GM23338 (cell line): ENCODE measurements around the gene PFKFB1. TPM values are rescaled to one million over a fixed set of nuclear protein-coding genes. Genes with fewer than 3 reads are reported as not detected.

ENCODE experiments used
- ATAC-seq: fragments of 200-7000 bp; cut with Tn5 transposase; 3 replicates; pipeline ENCODE4 v1.9.1; 2020
- DNase-seq: peaks from one replicate; pipeline ENCODE4 v3.0.0-alpha.2; 2015; ENCODE audit warnings: low spot score
- H2AFZ ChIP-seq: fragments of 200-600 bp; sonication (generic); 2 replicates; pipeline ENCODE4 v1.8.0; 2016; ENCODE audit warnings: antibody characterized with exemption, mild to moderate bottlenecking, moderate library complexity
- H3F3A ChIP-seq: fragments of 200-600 bp; sonication (generic); replicated peaks from 2 replicates; pipeline ENCODE4 v1.8.0; 2017; ENCODE audit warnings: antibody characterized with exemption, mixed run types, low read depth
- H3K27ac ChIP-seq: fragments of 200-600 bp; sonication (generic); 2 replicates; pipeline ENCODE4 v1.6.1; 2016; ENCODE audit warnings: low read depth
- H3K27me3 ChIP-seq: fragments of 200-600 bp; sonication (generic); 2 replicates; pipeline ENCODE4 v1.8.0; 2016; ENCODE audit warnings: mild to moderate bottlenecking, mixed run types, moderate library complexity; ENCODE audit not compliant: insufficient read depth
- H3K36me3 ChIP-seq: fragments of 200-600 bp; sonication (generic); 2 replicates; pipeline ENCODE4 v1.8.0; 2016; ENCODE audit warnings: mild to moderate bottlenecking; ENCODE audit not compliant: insufficient read depth
- H3K4me1 ChIP-seq: fragments of 200-600 bp; sonication (generic); 2 replicates; pipeline ENCODE4 v1.8.0; 2016; ENCODE audit warnings: mild to moderate bottlenecking, moderate library complexity; ENCODE audit not compliant: insufficient read depth
- H3K4me2 ChIP-seq: fragments of 200-600 bp; sonication (generic); 2 replicates; pipeline ENCODE4 v1.7.1; 2017; ENCODE audit warnings: mixed run types
- H3K4me3 ChIP-seq: fragments of 200-600 bp; sonication (generic); 2 replicates; pipeline ENCODE4 v1.6.1; 2016; ENCODE audit warnings: mixed run types
- H3K79me2 ChIP-seq: fragments of 200-600 bp; sonication (generic); replicated peaks from 2 replicates; pipeline ENCODE4 v1.8.0; 2017; ENCODE audit warnings: mild to moderate bottlenecking; ENCODE audit not compliant: insufficient read depth
- H3K9me2 ChIP-seq: fragments of 200-600 bp; sonication (generic); 2 replicates; pipeline ENCODE4 v1.8.0; 2017; ENCODE audit not compliant: insufficient read depth
- H4K20me1 ChIP-seq: fragments of 200-600 bp; sonication (generic); replicated peaks from 2 replicates; pipeline ENCODE4 v1.8.0; 2017; ENCODE audit warnings: mild to moderate bottlenecking; ENCODE audit not compliant: insufficient read depth
- H3K27ac Mint-ChIP-seq: 2 replicates; pipeline ENCODE4 v1.8.0; 2020; ENCODE audit warnings: inconsistent platforms, mild to moderate bottlenecking, moderate library complexity, mixed read lengths
- H3K27me3 Mint-ChIP-seq: 3 replicates; pipeline ENCODE4 v1.8.0; 2022; ENCODE audit warnings: low read depth, mild to moderate bottlenecking, moderate library complexity, mixed read lengths, inconsistent platforms; ENCODE audit not compliant: insufficient read depth, poor library complexity
- H3K36me3 Mint-ChIP-seq: 3 replicates; pipeline ENCODE4 v1.8.0; 2021; ENCODE audit warnings: low read depth, mild to moderate bottlenecking, inconsistent platforms, moderate library complexity, mixed read lengths
- H3K4me1 Mint-ChIP-seq: 3 replicates; pipeline ENCODE4 v1.8.0; 2020; ENCODE audit warnings: mild to moderate bottlenecking, inconsistent platforms, mixed read lengths
- H3K4me3 Mint-ChIP-seq: 3 replicates; pipeline ENCODE4 v1.8.0; 2021; ENCODE audit warnings: moderate library complexity, mild to moderate bottlenecking, inconsistent platforms, mixed read lengths
- H3K9me3 Mint-ChIP-seq: 3 replicates; pipeline ENCODE4 v1.8.0; 2020; ENCODE audit warnings: moderate library complexity, mild to moderate bottlenecking, inconsistent platforms, mixed read lengths
- CREB1 ChIP-seq: fragments of 250-450 bp; sonication (Bioruptor Pico); IDR thresholded peaks from 2 replicates; pipeline ENCODE4 v1.5.0; 2020; ENCODE audit warnings: low read depth, mild to moderate bottlenecking, moderate library complexity
- CTCF ChIP-seq, 2 experiments: fragments of 200-600 bp in 1 of 2; sonication (generic) in 1 of 2; conservative IDR thresholded peaks; 2 replicates each; pipeline versions ENCODE4 v1.5.1 to v1.6.1; 2016 to 2017; ENCODE audit warnings: antibody characterized with exemption in 2 of 2, low read depth in 2 of 2, mild to moderate bottlenecking in 2 of 2, moderate library complexity in 1 of 2
- ETS1 ChIP-seq: IDR thresholded peaks from 2 replicates; pipeline ENCODE4 v1.6.1; 2016; ENCODE audit warnings: antibody characterized with exemption
- EZH2phosphoT487 ChIP-seq: fragments of 200-600 bp; sonication (generic); IDR thresholded peaks from one replicate; pipeline ENCODE4 v1.8.1; 2018; ENCODE audit warnings: antibody characterized with exemption; ENCODE audit not compliant: unreplicated experiment
- JUNB ChIP-seq: IDR thresholded peaks from one replicate; pipeline ENCODE4 v1.6.1; 2016; ENCODE audit warnings: antibody characterized with exemption; ENCODE audit not compliant: unreplicated experiment
- NANOG ChIP-seq: IDR thresholded peaks from 2 replicates; pipeline ENCODE4 v1.6.1; 2016; ENCODE audit warnings: antibody characterized with exemption, borderline replicate concordance
- REST ChIP-seq: IDR thresholded peaks from one replicate; pipeline ENCODE4 v1.6.1; 2018; ENCODE audit warnings: antibody characterized with exemption; ENCODE audit not compliant: unreplicated experiment
- STAT1 ChIP-seq: IDR thresholded peaks from one replicate; pipeline ENCODE4 v1.6.1; 2016; ENCODE audit warnings: antibody characterized with exemption; ENCODE audit not compliant: unreplicated experiment
- ZNF114 ChIP-seq: fragments of 250-450 bp; sonication (Bioruptor Pico); IDR thresholded peaks from 2 replicates; pipeline ENCODE4 v1.5.0; 2020; ENCODE audit warnings: mild to moderate bottlenecking, moderate library complexity
- ZNF331 ChIP-seq: fragments of 250-450 bp; sonication (Bioruptor Pico); IDR thresholded peaks from 2 replicates; pipeline ENCODE4 v1.5.0; 2020; ENCODE audit warnings: low read depth, mild to moderate bottlenecking, moderate library complexity
- ZNF462 ChIP-seq: fragments of 250-450 bp; sonication (Bioruptor Pico); IDR thresholded peaks from 2 replicates; pipeline ENCODE4 v1.5.0; 2020; ENCODE audit warnings: mild to moderate bottlenecking, moderate library complexity
- polyA plus RNA-seq: library from polyadenylated mRNA; unstranded; fragments of >200 nt; fragmentation: Nextera tagmentation; extraction: Ambion mirVana; gene quantifications from 2 replicates; pipeline ENCODE4 v1.2.1, GENCODE V29; 2016
- total RNA-seq: library from RNA; depleted of rRNA; stranded (reverse); fragments of >200 nt; shearing (Covaris generic); gene quantifications from 2 replicates; pipeline ENCODE4 v1.2.3, GENCODE V29; 2014

Gene PFKFB1
- total and polyA plus RNA-seq, 2 experiments from 2014 or later, result not detected

- TF ChIP-seq STAT1, result no peak
- no peak for TF ChIP-seq EZH2phosphoT487
- no peak for TF ChIP-seq JUNB
- no peak for TF ChIP-seq ZNF114 (CRISPR knock-in tag)
- TF ChIP-seq CREB1 (CRISPR knock-in tag), result no peak
- no peak for TF ChIP-seq REST
Observed at GRCh38 chrX:54934058-54934457, 59.9 kb downstream of the PFKFB1 start (continued).

GRCh38 chrX:54933150-54933826, 60.7 kb downstream of the PFKFB1 start:
- H3K4me2 ChIP-seq, result no peak overlapping the region
- no peak overlapping the region for H3K27ac Mint-ChIP-seq
- ATAC-seq, result no peak
- TF ChIP-seq NANOG (no peak), EZH2phosphoT487 (no peak), ZNF462 (CRISPR knock-in tag) (no peak), ZNF331 (no peak), CTCF (conservative IDR thresholded peaks at IDR 0.05; ENCODE audit: low read depth in 2 of 2) (no peak), ZNF114 (CRISPR knock-in tag) (no peak), CREB1 (CRISPR knock-in tag) (no peak), STAT1 (no peak), ETS1 (no peak)

More at GRCh38 chrX:54933150-54933826, 60.7 kb downstream of the PFKFB1 start:
- DNase-seq, result no peak
- Mint-ChIP-seq H3K27me3 (no peaks in the 10 kb centered on the region), H3K9me3 (no peaks in the 10 kb centered on the region; the same call in 2 of the 3 replicates), H3K4me1 (no peaks in the 10 kb centered on the region), H3K4me3 (no peak overlapping the region), H3K36me3 (peaks cover 16% of the 10 kb centered on the region)
- H3K79me2 ChIP-seq, result no peaks in the 10 kb centered on the region
- H3K36me3 ChIP-seq, result no peaks in the 10 kb centered on the region
- H3K9me2 ChIP-seq, result no peaks in the 10 kb centered on the region
- H3K27me3 ChIP-seq, result no peaks in the 10 kb centered on the region
- no peak overlapping the region for H3K4me3 ChIP-seq
- H3F3A ChIP-seq, result no peaks in the 10 kb centered on the region
- no peaks in the 10 kb centered on the region for H4K20me1 ChIP-seq
- no peaks in the 10 kb centered on the region for H3K4me1 ChIP-seq
- H3K27ac ChIP-seq, result no peak overlapping the region
- H2AFZ ChIP-seq, result no peak overlapping the region
